H1 (cell line): ENCODE data around the gene NMU. TPM values are rescaled to one million over a fixed set of nuclear protein-coding genes. Genes with fewer than 3 reads are reported as not detected.
A peak's percentile ranks its signal among the peaks of the same experiment; 100 is the strongest.

Experiments used
- ASH2L ChIP-seq: fragments of 200-600, 300-600 bp; sonication (generic); IDR thresholded peaks from one replicate; pipeline ENCODE4 v1.7.1; 2017; ENCODE audit warnings: low read length
- CHD1 ChIP-seq: IDR thresholded peaks from 2 replicates; pipeline ENCODE4 v1.6.1; 2012; ENCODE audit warnings: low read depth, low read length, improper control_type of control experiment
- CREB1 ChIP-seq: IDR thresholded peaks from 2 replicates; pipeline ENCODE4 v1.6.1; 2012; ENCODE audit warnings: inconsistent platforms
- MAX ChIP-seq: IDR thresholded peaks from 2 replicates; pipeline ENCODE4 v1.6.1; 2012; ENCODE audit warnings: inconsistent platforms
- polyA plus RNA-seq, 7 experiments: library from polyadenylated mRNA; depleted of rRNA in 3 of 7; stranded (reverse) in 5 of 7; unstranded in 2 of 7; fragments of >200 nt in 5 of 7; fragments of 200-250 nt in 2 of 7; gene quantifications; 1 replicate in 5 of 7; 2 replicates in 1 of 7; 4 replicates in 1 of 7; pipeline versions ENCODE4 v1.2.1 to v1.2.3, GENCODE V29; 2011 to 2013; ENCODE audit warnings: missing spikeins in 2 of 7, mixed read lengths in 2 of 7
- total RNA-seq: library from RNA; stranded (reverse); fragmentation: NEBNext Ultra II Directional; extraction: Animal tissue kit (Norgen Biotek cat#: 25700); gene quantifications from 2 replicates; pipeline ENCODE4 v1.2.1, GENCODE V29; 2021

Gene NMU
- total and polyA plus RNA-seq, 2 of the 8 experiments (the other 6 are each of a cell fraction or from before 2014, with no cell fraction given): 30.5 to 50.4 TPM

- TF ChIP-seq CHD1 (no peak), CREB1 (peak; percentile 65), ASH2L (peak; percentile 85), MAX (peak; percentile 33; the same call in 1 of the 2 replicates)
Measured at GRCh38 chr4:55545641-55546505, 90.2 kb downstream of the NMU start (continued).

Other genes starting within 250 kb of the NMU start
- 77.7 and 85.5 TPM in 2 replicates for gene TMEM165, start 240.3 kb downstream of the NMU start, total RNA-seq
- gene TMEM165, start 240.3 kb downstream of the NMU start, polyA plus RNA-seq (2011; rRNA removed): 123 and 125 TPM in 2 replicates
- gene CLOCK, start 89.4 kb downstream of the NMU start, total RNA-seq: 21.6 and 24.2 TPM in 2 replicates
- gene CLOCK, start 89.4 kb downstream of the NMU start, polyA plus RNA-seq (2011; rRNA removed): 4.5 and 7.7 TPM in 2 replicates
- gene PDCL2, start 44.1 kb downstream of the NMU start, total RNA-seq: not detected in 2 replicates
- gene PDCL2, start 44.1 kb downstream of the NMU start, polyA plus RNA-seq (2011; rRNA removed): not detected in 2 replicates
- not detected in 2 replicates for gene EXOC1L, start 183.5 kb upstream of the NMU start, total RNA-seq
- 0.08 TPM in 1 of 2 replicates, not detected in the other for gene EXOC1L, start 183.5 kb upstream of the NMU start, polyA plus RNA-seq (2011; rRNA removed)
- 17.7 and 19.6 TPM in 2 replicates for gene EXOC1, start 217.3 kb upstream of the NMU start, total RNA-seq
- gene EXOC1, start 217.3 kb upstream of the NMU start, polyA plus RNA-seq (2011; rRNA removed): 4.6 and 5.9 TPM in 2 replicates